Raji (cell line): Measurements from ENCODE around the gene PORCN.
A peak's percentile ranks its signal among the peaks of the same experiment; 100 is the strongest.

Experiments used
- POLR2A ChIP-seq: IDR thresholded peaks from 2 replicates; pipeline ENCODE4 v1.6.1; 2011; ENCODE audit warnings: low read depth, low read length, control low read depth; ENCODE audit not compliant: insufficient read depth

Gene PORCN

DNA sequence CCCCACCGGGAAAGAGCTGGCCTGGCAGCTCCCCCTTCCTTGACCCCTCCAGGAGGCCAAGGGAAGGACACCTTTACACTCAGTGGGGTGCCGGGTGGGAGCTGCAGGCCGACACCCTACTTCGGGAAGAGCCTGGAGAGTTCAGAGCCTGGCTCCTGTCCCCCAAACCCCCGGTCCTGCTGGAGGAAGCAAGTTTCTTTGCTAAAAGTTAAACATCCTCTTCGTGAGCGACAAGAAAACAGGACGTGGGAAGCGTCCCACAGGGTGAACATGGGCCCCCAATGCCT, 35.1 kb upstream of the PORCN start:
- no peak for TF ChIP-seq POLR2A

DNA sequence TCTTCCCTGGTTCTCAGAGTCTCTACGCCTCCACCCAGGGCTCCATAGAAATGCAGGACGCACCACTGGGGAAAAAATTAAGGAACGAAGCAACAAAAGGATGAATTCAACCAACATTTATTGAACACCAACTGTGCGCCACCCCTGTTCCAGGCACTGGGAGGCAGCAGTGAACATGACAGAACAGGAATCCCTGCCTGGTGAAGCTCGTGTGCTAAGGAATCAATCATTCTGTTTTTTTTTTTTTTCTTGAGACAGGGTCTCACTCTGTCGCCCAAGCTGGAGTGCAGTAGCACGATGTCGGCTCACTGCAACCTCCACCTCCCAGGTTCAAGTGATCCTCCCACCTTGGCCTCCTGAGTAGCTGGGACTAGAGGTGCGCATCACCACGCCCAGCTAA, 34.7 kb upstream of the PORCN start:
- TF ChIP-seq POLR2A: no peak

DNA sequence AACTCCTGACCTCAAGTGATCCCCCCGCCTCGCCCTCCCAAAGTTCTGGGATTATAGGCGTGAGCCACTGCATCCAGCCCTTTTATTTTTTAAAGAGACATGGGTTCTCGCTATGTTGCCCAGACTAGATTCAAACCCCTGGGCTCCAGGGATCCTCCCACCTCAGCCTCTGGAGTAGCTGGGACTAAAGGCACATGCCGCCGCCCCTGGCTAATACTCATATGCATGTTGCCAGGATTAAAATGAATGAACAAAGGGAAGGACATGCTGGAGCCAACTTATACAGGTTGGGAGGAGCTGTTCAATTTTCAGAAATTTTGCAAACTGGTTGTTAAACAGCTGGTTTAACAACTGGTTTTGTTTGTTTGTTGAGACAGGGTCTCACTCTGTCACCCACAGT, 34.2 kb upstream of the PORCN start:
- TF ChIP-seq POLR2A: no peak

DNA sequence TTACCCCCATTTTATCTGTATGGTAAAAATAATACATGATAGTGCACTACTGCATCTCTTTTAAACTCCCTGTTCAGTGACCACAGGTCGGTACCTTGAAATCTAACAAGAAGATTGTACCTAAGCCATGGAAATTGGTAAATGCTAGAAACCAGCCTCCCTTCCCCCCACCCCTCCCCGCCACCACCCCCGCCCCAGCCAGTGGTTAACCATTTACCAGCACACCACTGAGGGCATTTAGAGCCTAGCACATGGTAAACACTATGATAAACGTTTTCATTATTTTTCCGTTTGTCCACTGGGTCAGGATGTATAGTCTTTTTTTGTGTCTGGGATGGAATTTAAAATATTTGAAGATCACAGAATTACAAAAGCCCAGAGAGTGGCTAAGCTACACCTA, 33.5 kb upstream of the PORCN start:
- no peak for TF ChIP-seq POLR2A

DNA sequence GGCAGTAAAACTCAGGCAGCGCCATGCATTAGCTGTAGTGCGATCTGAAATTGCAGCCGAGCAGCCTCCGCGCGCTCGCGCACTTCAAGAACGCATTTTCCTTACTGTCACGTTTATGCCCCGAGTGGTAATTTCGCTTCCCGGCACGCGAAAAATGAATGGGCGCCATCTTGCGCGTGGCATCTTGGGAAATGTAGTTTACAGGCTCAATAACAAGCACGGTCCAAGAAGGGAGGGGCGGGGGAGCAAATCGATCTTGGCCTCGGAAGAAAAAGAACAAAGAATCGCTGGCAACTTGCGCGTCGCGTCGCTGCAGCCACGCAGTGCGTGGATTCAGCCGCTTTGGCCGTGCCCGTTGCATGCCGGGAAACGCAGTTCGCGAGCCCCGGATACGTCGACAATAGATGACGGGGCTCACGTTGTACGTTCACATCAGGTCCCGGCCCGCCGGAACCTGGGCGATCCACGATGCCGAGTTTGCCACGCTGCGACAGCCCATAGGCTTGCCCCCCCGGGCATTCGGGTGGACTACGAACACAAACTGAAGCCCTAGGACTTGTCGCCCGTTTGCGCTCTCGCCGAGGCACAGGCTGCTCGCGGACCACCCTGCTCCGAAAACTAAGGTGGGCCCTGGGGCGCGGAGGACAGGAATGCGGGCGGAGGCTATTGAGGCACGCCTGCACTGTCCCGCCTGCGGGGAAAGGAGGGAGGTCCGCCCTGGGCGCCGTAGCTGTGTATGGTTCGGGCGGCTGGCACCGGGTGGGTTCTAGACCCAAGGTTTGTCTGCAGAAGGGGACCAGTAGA, 32.8 kb upstream of the PORCN start, which contains the start of gene FTSJ1:
TSS of gene FTSJ1 (plus strand) at position 426 of the 804 bp plus-strand sequence. CDS start 1,849 bp downstream, outside the sequence.
- TF ChIP-seq POLR2A: peak; percentile 84

DNA sequence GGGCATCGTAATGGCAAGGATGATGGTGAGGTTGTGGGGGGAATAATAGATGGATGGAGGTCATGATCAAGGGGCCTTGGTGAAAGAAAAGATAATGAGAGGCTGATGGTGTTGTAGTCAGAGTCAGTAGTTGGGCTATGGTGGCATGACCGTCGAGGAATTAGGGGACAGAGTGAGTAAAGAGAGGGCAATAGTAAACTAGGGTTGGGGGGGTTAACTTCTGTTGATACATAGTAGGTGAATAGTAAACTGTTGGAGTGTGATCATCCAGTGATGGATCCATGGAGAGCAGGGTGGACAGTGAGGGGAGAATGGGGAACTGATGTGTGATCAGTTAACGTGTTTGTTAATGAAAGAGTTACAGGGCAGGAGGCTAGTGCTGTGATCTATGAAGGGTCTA, 31.9 kb upstream of the PORCN start:
- no peak for TF ChIP-seq POLR2A

DNA sequence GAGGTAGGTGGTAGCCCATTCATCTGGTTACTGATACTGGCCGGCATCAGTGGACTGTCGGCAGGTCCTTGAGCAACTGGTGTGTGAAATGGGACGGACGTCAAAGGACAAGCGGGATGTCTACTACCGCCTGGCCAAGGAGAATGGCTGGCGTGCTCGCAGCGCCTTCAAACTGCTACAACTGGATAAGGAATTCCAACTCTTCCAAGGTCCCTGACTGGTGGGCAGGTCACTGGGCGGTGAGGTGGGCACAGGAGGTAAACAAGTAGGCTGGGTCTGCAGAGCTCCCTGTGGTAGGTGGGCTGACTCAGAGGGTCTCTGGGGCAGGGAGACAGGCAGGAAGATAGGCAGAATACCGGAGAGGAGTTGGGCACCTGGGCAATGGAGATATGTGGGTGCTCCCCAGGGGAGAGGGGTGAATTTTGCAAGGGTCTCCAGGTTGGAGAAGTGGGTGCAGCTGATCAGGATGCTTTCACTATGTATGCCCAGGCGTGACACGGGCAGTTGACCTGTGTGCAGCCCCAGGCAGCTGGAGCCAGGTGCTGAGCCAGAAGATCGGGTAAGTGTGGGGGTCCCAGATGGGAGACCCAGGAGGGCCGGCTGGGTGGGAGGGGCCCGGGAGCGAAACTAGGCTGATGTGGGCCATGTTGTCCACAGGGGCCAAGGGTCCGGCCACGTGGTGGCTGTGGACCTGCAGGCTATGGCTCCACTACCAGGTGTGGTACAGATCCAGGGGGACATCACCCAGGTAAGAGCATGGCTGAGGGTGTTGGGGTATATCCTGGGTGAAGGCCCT, 30.6 kb upstream of the PORCN start:
- TF ChIP-seq POLR2A: no peak

DNA sequence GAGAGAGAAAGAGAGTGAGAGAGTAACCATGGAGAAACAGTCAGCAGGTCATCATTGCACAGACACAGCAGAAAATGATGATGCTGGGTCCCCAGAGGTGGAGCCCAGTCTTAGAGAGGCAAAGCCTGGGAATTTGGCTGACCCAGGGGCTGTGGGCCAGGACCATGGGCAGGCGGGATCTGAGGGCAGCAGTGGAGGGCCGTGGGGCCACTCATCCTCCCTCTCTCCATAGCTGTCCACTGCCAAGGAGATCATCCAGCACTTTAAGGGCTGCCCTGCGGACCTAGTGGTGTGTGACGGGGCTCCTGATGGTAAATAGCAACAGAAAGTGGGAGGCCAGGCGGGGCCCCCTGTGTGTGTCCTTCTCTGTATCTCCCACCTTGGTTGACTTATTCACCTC, 30.0 kb upstream of the PORCN start:
- TF ChIP-seq POLR2A: no peak

DNA sequence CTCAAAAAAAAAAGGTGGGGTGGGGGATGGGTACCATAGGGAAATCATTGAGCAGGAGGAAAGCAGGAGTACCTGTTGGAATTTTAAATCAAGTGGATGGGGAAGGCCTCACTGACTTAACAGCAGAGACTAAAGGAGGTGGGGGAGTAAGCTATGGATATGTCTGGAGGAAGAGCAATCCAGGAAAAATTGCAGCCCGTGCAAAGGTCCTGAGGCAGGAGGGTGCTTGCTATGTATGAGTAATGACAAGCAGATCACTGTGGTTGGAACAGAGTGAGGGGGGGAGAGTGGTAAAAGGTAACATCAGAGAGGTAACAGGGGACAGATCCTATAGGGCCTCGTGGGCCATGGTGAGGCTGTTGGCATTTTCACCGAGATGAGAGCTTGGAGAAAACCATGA, 28.6 kb upstream of the PORCN start:
- no peak for TF ChIP-seq POLR2A

DNA sequence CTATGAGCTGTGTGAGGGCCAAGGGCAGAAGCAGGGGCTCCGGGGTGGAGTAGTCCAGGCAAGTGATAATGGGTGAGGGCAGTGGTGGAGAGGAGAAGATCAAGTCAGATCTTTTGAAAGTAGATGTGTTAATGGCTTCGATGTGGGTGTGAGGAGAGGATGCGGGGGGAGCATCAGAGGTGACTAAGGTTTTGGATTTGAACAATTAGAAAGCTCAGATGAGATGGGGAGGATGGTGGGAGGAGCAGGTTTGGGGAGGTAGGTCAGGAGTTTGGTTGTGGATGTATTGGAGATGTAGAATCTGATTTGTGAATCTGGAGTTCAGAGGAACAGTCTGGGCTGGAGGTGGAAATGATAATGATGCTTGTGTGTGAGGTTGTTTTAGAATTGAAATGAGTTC, 28.2 kb upstream of the PORCN start:
- TF ChIP-seq POLR2A: no peak

DNA sequence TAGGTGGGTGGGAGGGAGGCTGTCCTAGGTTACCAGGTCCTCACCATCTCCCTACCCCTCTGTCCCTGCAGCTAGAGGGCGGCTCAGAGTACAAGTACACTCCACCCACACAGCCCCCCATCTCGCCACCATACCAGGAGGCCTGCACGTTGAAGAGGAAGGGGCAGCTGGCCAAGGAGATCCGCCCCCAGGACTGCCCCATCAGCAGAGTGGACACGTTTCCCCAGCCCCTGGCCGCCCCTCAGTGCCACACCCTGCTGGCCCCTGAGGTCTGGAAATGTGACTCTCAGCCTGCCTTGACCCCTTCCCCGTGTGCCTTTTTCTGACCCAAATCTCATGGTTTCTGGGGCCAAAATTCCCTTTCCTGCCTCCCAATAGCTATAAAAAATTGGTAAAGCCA, 26.3 kb upstream of the PORCN start:
- no peak for TF ChIP-seq POLR2A

DNA sequence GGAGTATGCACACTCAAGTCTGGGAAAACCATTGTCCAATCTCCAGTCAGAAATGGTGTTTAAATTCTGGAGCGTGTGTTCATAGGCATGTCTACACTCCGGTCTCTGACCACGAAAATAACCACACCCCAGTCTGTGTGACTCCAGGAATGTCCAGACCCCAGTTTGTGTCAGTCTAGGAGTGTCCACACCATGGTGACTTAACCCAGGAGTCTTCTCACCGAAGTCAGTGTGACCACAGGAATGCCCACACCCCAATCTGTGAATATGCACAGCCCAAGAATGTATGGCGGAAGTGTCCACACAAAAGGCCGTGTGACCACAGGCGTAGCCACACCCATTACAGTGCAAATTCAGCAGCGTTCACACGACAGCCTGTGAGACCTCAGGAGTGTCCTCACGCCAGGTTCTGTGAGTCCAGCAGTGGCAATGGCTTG, 21.4 kb upstream of the PORCN start:
- no peak for TF ChIP-seq POLR2A

DNA sequence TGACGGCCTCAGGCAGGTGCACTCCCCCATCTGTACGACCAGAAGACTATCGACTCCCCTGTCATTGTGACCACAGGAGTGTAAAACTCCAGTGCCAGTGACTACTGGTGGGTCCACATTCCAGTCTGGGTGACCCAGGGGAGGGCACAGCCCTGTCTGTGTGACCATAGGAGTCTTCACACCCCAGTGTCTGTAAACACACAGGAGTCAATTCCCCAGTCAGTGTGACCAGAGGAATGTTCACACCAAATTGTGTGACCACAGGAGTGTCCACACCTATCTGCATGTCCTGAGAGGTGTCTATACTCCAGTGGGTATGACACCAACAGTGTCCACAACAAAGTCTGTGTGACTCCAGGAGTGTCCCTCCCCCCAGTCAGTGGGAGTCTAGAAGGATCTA, 20.8 kb upstream of the PORCN start:
- no peak for TF ChIP-seq POLR2A

DNA sequence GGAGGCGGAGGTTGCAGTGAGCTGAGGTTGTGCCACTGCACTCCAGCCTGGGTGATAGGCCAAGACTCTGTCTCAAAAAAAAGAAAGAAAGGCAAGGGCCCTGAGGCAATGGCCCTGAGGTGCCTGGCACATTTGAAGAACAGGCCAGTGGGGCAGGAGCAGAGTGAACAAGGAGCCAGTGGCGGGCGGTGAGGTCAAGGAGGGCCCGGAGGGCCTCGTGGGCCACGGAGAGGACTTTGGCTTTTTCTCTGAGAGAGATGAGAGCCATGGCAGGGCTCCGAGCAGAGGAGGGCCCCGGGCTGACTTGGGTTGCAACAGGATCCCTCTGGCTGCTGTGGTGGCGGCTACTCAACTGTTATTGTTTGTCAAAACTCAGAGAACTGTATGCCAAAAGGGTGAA, 19.5 kb upstream of the PORCN start:
- no peak for TF ChIP-seq POLR2A

DNA sequence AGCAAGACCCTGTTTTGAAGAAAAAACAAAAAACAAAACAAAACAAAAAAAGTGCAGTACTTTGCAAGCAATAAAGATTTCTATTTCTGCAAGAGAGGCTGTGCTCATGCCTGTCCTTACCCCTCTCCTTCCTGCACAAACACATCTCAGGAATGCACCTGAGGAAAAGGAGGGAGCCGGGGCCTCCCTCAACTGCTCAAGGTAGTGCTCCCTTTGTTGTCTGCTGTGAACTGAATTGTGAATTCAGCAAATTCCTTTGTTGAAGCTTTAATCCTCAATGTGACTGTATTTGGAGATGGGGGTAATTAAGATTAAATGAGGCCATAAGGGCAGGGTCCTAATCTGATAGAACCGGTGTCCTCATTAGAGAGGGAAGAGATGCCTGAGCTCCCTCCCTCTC, 18.9 kb upstream of the PORCN start:
- TF ChIP-seq POLR2A: no peak

DNA sequence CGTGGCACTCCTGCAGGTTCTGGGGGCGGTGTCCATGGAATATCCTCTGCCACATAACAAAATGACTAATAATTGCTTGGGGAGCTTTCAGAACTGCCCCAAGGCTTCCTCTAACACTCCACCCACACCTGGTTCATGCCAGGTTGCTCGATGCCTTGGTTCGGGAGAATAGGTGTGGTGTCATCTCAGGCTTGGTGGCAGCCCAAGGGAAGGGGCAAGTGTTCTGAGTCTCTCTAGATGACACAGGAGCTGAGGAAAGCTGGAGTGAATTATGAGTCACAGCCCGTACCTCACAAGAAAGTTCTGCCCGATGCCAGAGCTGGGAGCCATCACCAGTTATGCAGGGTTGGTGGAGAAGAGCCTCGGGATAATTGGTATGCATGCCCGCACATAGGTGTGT, 18.1 kb upstream of the PORCN start:
- TF ChIP-seq POLR2A: no peak
